ENCODE measurements around the gene ERH. TPM values are rescaled to one million over a fixed set of nuclear protein-coding genes. Genes with fewer than 3 reads are reported as not detected.
A peak's percentile ranks its signal among the peaks of the same experiment; 100 is the strongest.
"Not testable (repeated sequence)": the region's sequence is repeated elsewhere in the genome, so short reads cannot be mapped to it uniquely, and the experiment has no call there.

The ERH gene
- total RNA-seq, 2 experiments from 2014 or later, result 327 to 330 TPM

DNA sequence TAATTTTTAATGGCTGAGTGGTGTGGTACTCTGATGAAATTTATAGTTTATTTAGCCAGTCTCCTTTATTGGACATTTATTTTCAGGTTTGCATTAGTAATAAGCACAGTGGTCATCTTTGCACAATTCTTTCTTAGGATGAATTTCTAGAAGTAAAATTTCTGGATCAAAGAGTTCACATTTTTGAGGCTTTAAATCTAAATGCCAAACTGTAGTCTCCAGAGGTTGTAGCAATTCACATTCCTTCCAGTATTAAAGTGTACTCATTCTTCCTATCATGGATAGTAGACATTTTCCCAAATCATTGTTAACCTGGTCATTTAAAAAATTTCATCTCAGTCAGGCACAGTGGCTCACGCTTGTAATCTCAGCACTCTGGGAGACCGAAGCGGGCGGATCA, 25.2 kb upstream of the ERH start:
- POLR2A ChIA-PET, result no interaction called here
- CTCF ChIA-PET, result no interaction called here
- intact Hi-C loops (cut with micrococcal nuclease), result no loop called here
- no peak overlapping the region for H3K4me3 Mint-ChIP-seq
- peaks cover 29% of the 10 kb centered on the region for H3K36me3 Mint-ChIP-seq
- no peaks in the 10 kb centered on the region for H3K27me3 Mint-ChIP-seq
- no peaks in the 10 kb centered on the region for H3K9me3 Mint-ChIP-seq
- DNase-seq, result no peak
- H3K4me1 Mint-ChIP-seq (ENCODE audit: low read depth), result peaks cover 25% of the 10 kb centered on the region
- H3K27ac Mint-ChIP-seq, result no peak overlapping the region

GRCh38 chr14:69416087-69416486, 18.0 kb upstream of the ERH start:
- intact Hi-C loops (cut with micrococcal nuclease); DNase-seq; H3K27me3 Mint-ChIP-seq; POLR2A ChIA-PET; H3K4me3 Mint-ChIP-seq; H3K36me3 Mint-ChIP-seq; H3K27ac Mint-ChIP-seq: not testable (repeated sequence)
- CTCF ChIA-PET, result interaction anchor here (0.6 kb wide), 1 partner anchor 22 kb away, joined by 4 read pairs; no protein-coding TSS in a partner anchor
- H3K9me3 Mint-ChIP-seq, result peaks cover 13% of the 10 kb centered on the region
- peaks cover 34% of the 10 kb centered on the region for H3K4me1 Mint-ChIP-seq (ENCODE audit: low read depth)

DNA sequence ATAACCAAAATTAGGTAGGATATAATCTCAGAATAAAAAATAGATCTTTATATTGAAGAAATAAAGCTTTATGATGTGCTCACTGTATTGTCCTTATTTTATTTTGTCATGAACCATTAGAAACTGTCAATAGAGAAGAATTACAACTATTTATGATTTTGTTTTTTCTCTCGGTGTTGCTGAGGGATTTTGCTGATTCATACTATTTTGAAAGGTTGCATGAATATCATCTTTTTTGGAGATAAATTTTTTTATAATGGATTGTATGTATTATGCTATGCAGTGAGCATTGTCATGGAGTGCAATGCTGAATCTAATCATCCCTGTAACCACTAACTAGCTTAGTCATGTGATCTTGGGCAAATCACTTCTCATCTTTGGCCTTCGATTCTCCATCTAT, 15.4 kb upstream of the ERH start:
- peaks cover 13% of the 10 kb centered on the region for H3K9me3 Mint-ChIP-seq

DNA sequence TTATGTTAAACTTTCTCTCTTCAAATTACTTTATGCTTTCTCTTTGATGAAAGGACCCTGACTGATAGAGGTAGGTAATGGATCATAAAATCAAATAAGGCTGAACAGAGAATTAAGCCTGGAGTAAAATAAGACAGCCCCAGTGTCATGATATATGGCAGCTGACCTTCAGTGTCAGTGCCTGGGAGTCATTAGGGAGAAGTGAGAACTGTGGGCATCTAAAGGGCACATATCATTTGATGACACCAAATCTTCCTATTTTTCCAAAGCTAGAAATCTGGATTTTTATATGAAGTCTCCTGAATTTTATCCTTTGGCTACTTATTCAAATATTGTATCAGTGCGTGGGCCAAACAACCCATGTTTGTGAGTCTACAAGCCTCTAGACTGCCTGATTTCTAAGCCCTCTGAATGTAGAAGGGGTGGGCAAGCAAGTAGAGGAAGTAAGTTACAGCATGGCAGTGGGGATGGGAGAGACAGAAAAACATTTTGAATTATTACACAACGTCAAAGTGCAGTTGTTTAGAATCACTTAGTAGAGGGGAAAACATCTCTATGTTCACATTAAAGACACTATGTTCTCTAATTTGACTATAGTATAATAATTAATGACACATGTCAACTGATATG, 10.3 kb upstream of the ERH start:
- H3K4me3 Mint-ChIP-seq, result no peak overlapping the region
- DNase-seq, result no peak
- no peak overlapping the region for H3K27ac Mint-ChIP-seq
- no peaks in the 10 kb centered on the region for H3K9me3 Mint-ChIP-seq
- peaks cover 10% of the 10 kb centered on the region for H3K36me3 Mint-ChIP-seq
- CTCF ChIA-PET, result no interaction called here
- no peaks in the 10 kb centered on the region for H3K27me3 Mint-ChIP-seq
- H3K4me1 Mint-ChIP-seq (ENCODE audit: low read depth), result peaks cover 15% of the 10 kb centered on the region
- intact Hi-C loops (cut with micrococcal nuclease), result no loop called here
- POLR2A ChIA-PET, result no interaction called here

More for the DNA sequence above, 15.4 kb upstream of the ERH start:
- ChIA-PET POLR2A (no interaction called here), CTCF (no interaction called here)
- no peak for DNase-seq
- Mint-ChIP-seq H3K4me1 (ENCODE audit: low read depth) (peaks cover 13% of the 10 kb centered on the region), H3K27me3 (no peaks in the 10 kb centered on the region), H3K4me3 (no peak overlapping the region), H3K36me3 (peaks cover 9% of the 10 kb centered on the region), H3K27ac (no peak overlapping the region)
- intact Hi-C loops (cut with micrococcal nuclease), result no loop called here

DNA sequence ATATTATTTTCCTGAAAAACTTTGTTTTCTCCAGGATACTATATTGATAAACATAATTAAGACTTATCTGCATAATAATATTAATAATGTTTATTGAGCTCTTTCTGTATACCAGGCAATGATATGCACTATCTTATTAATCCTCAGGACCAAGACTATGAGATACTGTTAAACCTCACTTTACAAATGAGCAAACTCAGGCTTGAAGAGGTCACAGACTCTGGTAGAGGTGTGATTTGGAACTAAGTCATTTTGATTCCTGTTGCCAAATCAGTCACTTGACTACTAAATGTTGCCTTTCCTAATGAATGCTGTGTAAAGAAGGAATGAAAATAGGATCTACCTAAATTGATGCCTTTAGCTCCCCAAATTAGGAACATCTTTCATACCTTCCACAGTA, 7.7 kb upstream of the ERH start:
- Mint-ChIP-seq H3K27me3 (no peaks in the 10 kb centered on the region), H3K27ac (no peak overlapping the region), H3K4me3 (no peak overlapping the region), H3K36me3 (peaks cover 12% of the 10 kb centered on the region), H3K9me3 (no peaks in the 10 kb centered on the region), H3K4me1 (ENCODE audit: low read depth) (peaks cover 26% of the 10 kb centered on the region)
- intact Hi-C loops (cut with micrococcal nuclease), result no loop called here
- POLR2A ChIA-PET, result no interaction called here
- CTCF ChIA-PET, result no interaction called here
- DNase-seq, result no peak

- no peak for DNase-seq
- intact Hi-C loops (cut with micrococcal nuclease), result no loop called here
- H3K4me1 Mint-ChIP-seq (ENCODE audit: low read depth), result peaks cover 35% of the 10 kb centered on the region
- no peaks in the 10 kb centered on the region for H3K9me3 Mint-ChIP-seq
- H3K36me3 Mint-ChIP-seq, result peaks cover 17% of the 10 kb centered on the region
- POLR2A ChIA-PET, result no interaction called here
- CTCF ChIA-PET, result no interaction called here
- H3K4me3 Mint-ChIP-seq, result no peak overlapping the region
- H3K27me3 Mint-ChIP-seq, result no peaks in the 10 kb centered on the region
- no peak overlapping the region for H3K27ac Mint-ChIP-seq
These were observed 6.8 kb upstream of the ERH start for GRCh38 chr14:69404883-69405282.

DNA sequence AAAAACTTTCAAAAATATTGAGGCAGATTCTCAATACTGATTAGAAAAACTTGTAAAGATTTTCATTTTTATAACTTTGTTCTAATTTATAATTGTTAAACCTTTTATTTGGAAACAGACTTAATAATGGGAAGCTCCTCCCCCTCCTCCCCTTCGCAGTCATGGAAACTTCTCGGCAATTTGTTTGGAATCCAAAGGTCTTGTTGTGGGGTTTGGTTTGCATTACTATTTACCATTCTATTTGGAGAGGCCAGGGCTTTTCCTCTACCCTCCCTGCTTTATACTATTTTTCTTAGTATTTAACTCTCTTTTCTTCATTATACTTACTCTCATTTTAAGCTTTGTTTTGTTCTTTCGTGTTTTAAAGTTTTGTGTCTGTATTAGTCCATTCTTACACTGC, 6.4 kb upstream of the ERH start:
- Mint-ChIP-seq H3K27me3 (no peaks in the 10 kb centered on the region), H3K36me3 (peaks cover 17% of the 10 kb centered on the region), H3K9me3 (no peaks in the 10 kb centered on the region), H3K27ac (no peak overlapping the region), H3K4me3 (no peak overlapping the region), H3K4me1 (ENCODE audit: low read depth) (peaks cover 39% of the 10 kb centered on the region)
- CTCF ChIA-PET, result no interaction called here
- POLR2A ChIA-PET, result no interaction called here
- no peak for DNase-seq
- intact Hi-C loops (cut with micrococcal nuclease), result no loop called here

- Mint-ChIP-seq H3K4me3 (no peak overlapping the region), H3K27ac (no peak overlapping the region), H3K4me1 (ENCODE audit: low read depth) (peaks cover 46% of the 10 kb centered on the region), H3K36me3 (peaks cover 21% of the 10 kb centered on the region), H3K9me3 (no peaks in the 10 kb centered on the region), H3K27me3 (no peaks in the 10 kb centered on the region)
- intact Hi-C loops (cut with micrococcal nuclease), result no loop called here
- no peak for DNase-seq
- ChIA-PET CTCF (interaction anchor here (2.2 kb wide), 1 partner anchor 58 kb away, joined by 9 read pairs; no protein-coding TSS in a partner anchor), POLR2A (no interaction called here)
These were observed 3.7 kb upstream of the ERH start for GRCh38 chr14:69401841-69402240.

GRCh38 chr14:69400154-69400553, 2.1 kb upstream of the ERH start:
- POLR2A ChIA-PET, result interaction anchor here (0.6 to 1.0 kb wide), 2 partner anchors 177 to 201 kb away, joined by 3 read pairs; no protein-coding TSS in a partner anchor
- H3K36me3 Mint-ChIP-seq, result peaks cover 38% of the 10 kb centered on the region
- CTCF ChIA-PET, result no interaction called here
- no peak for DNase-seq
- H3K4me1 Mint-ChIP-seq (ENCODE audit: low read depth), result peaks cover 60% of the 10 kb centered on the region
- H3K27me3 Mint-ChIP-seq, result no peaks in the 10 kb centered on the region
- intact Hi-C loops (cut with micrococcal nuclease), result no loop called here
- H3K9me3 Mint-ChIP-seq, result no peaks in the 10 kb centered on the region
- H3K27ac Mint-ChIP-seq, result no peak overlapping the region
- peak overlapping the region; percentile 97 for H3K4me3 Mint-ChIP-seq

DNA sequence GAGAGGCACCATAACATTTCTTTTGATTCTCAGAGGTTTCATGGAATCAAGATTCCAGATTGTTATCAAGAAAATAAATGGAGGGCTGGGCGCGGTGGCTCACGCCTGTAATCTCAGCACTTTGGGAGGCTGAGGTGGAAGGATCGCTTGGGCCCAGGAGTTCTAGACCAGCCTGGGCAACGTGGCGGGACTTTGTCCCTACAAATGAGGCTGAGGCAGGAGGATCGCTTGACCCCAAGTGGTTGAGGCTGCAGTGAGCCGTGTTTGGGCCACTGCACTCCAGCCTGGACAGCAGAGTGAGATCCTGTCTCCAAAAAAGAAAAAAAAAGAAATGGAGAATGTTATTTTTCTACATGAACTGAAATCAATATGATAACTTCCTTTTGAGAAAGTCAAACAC, 1.7 kb upstream of the ERH start:
- ChIA-PET CTCF (no interaction called here), POLR2A (interaction anchor here (0.6 to 1.0 kb wide), 2 partner anchors 177 to 200 kb away, joined by 3 read pairs; no protein-coding TSS in a partner anchor)
- intact Hi-C loops (cut with micrococcal nuclease), result loop anchor here (2.0 to 10.0 kb wide), 2 partner anchors 61 to 275 kb away; no protein-coding TSS in a partner anchor
- Mint-ChIP-seq H3K4me1 (ENCODE audit: low read depth) (peaks cover 61% of the 10 kb centered on the region), H3K27ac (no peak overlapping the region), H3K27me3 (no peaks in the 10 kb centered on the region), H3K36me3 (peaks cover 41% of the 10 kb centered on the region), H3K4me3 (peak overlapping the region; percentile 97), H3K9me3 (no peaks in the 10 kb centered on the region)
- no peak for DNase-seq

DNA sequence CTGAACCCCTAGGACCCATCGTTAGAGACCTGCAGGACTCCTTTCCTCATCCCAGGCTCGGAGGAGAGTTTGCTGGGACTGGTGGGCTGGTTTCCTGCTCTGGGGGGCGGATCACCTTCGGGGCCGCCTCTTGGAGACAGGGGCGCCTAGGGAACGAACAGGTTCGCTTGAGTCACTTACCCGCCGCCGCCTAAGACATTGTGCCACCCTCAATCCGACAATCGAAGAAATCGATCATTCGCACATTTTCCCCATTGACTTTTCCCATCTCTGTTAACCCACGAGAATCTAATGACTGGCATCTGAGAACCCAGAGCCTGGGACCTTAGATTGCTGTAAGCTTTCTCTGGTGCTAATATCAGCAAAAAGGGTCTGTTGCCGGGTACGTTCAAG, 715 bp upstream of the ERH start:
- no peak for DNase-seq
- CTCF ChIA-PET, result interaction anchor here (0.6 to 3.0 kb wide), 2 partner anchors 10 to 61 kb away, joined by 3 to 11 read pairs; no protein-coding TSS in a partner anchor
- POLR2A ChIA-PET, result interaction anchor here (1.2 to 1.7 kb wide), 3 partner anchors 42 to 207 kb away, joined by 4 to 12 read pairs (median 7); partner anchors contain the start of gene EXD2
- H3K4me3 Mint-ChIP-seq, result peak overlapping the region; percentile 97
- intact Hi-C loops (cut with micrococcal nuclease), result loop anchor here (1.0 to 10.0 kb wide), 5 partner anchors 41 to 368 kb away; partner anchors contain the start of gene SRSF5
- peaks cover 63% of the 10 kb centered on the region for H3K4me1 Mint-ChIP-seq (ENCODE audit: low read depth)
- H3K9me3 Mint-ChIP-seq, result no peaks in the 10 kb centered on the region
- no peaks in the 10 kb centered on the region for H3K27me3 Mint-ChIP-seq
- H3K27ac Mint-ChIP-seq, result peak overlapping the region; percentile 100
- peaks cover 45% of the 10 kb centered on the region for H3K36me3 Mint-ChIP-seq

DNA sequence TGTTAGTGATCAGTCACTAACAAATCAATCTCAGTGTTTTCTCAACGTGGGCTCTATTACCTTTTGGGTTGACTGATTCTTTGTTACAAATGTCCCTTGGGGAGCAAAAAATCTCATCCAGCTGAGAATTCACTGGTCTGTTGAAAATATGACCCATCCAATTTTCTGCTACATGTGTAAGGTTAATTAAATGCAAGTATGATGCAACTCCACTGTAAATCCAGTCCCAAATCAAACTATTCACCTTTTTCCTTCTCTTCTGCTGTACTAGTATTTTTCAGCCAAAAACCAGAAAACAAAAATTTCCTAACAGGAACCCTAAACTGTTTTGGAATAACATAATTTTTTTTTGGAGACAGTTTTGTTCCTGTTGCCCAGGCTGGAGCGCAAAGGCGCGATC, 2.2 kb downstream of the ERH start:
- Mint-ChIP-seq H3K9me3 (no peaks in the 10 kb centered on the region), H3K36me3 (peaks cover 66% of the 10 kb centered on the region), H3K27ac (peak overlapping the region; percentile 100), H3K4me1 (ENCODE audit: low read depth) (peaks cover 72% of the 10 kb centered on the region), H3K4me3 (peak overlapping the region; percentile 97), H3K27me3 (no peaks in the 10 kb centered on the region)
- intact Hi-C loops (cut with micrococcal nuclease), result loop anchor here (10.0 kb wide), 1 partner anchor 271 kb away; no protein-coding TSS in a partner anchor
- ChIA-PET CTCF (interaction anchor here (1.3 to 3.0 kb wide), 3 partner anchors 64 to 153 kb away, joined by 3 to 11 read pairs (median 5); partner anchors contain the start of gene GALNT16), POLR2A (interaction anchor here (0.6 kb wide), 1 partner anchor 249 kb away, joined by 3 read pairs; no protein-coding TSS in a partner anchor)
- no peak for DNase-seq

DNA sequence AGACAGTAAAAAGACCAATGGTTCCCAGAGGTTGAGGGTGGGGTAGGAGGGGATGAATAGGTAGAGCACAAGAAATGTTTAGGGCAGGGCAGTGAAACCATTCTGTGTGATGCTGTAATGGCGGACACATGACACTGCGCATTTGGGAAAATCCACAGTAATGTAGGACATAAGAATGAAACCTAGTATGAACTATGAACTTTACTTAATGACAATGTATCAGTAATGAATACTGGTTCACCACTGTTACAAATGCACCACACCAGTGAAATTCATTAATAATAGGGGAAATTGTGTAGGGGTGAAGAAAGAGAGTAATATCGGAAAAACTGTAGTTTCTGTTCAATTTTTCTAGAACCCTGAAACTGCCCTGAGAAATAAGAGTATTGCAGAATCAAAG, 5.6 kb downstream of the ERH start:
- intact Hi-C loops (cut with micrococcal nuclease), result loop anchor here (10.0 kb wide), 1 partner anchor 268 kb away; no protein-coding TSS in a partner anchor
- Mint-ChIP-seq H3K36me3 (peaks cover 77% of the 10 kb centered on the region), H3K4me3 (peak overlapping the region; percentile 20), H3K9me3 (no peaks in the 10 kb centered on the region), H3K27ac (peak overlapping the region; percentile 34), H3K4me1 (ENCODE audit: low read depth) (peaks cover 71% of the 10 kb centered on the region), H3K27me3 (no peaks in the 10 kb centered on the region)
- POLR2A ChIA-PET, result no interaction called here
- DNase-seq, result no peak
- CTCF ChIA-PET, result interaction anchor here (0.7 kb wide), 1 partner anchor 101 kb away, joined by 3 read pairs; no protein-coding TSS in a partner anchor

Measured in activated CD4-positive, alpha-beta memory T cell treated with anti-CD3 and anti-CD28 coated beads for 36 hours (primary cell).